NCI-H2029 treated with DMSO at 0.1 percent for 48 hours (cell line): ENCODE data around the gene SGIP1.
A peak's percentile ranks its signal among the peaks of the same experiment; 100 is the strongest.

Experiments
- DNase-seq: peaks from one replicate; lab custom pipeline; 2025; lab: John Stamatoyannopoulos, UW

SGIP1 gene

GRCh38 chr1:66607458-66607857 is 73.5 kb downstream of the SGIP1 start:
- no peak for DNase-seq

GRCh38 chr1:66613187-66613586 is 79.2 kb downstream of the SGIP1 start:
- DNase-seq = no peak

- no peak for DNase-seq
Observed at GRCh38 chr1:66617362-66618184, 83.6 kb downstream of the SGIP1 start.

- no peak for DNase-seq
Observed at GRCh38 chr1:66618390-66618789, 84.4 kb downstream of the SGIP1 start.

GRCh38 chr1:66623812-66624211 is 89.9 kb downstream of the SGIP1 start:
- peak; percentile 89 for DNase-seq

- DNase-seq = peak; percentile 27
Observed at GRCh38 chr1:66624412-66625060, 90.6 kb downstream of the SGIP1 start.

- no peak for DNase-seq
Observed at GRCh38 chr1:66626261-66626660, 92.3 kb downstream of the SGIP1 start.

GRCh38 chr1:66628926-66629325 is 95.0 kb downstream of the SGIP1 start:
- no peak for DNase-seq

DNA sequence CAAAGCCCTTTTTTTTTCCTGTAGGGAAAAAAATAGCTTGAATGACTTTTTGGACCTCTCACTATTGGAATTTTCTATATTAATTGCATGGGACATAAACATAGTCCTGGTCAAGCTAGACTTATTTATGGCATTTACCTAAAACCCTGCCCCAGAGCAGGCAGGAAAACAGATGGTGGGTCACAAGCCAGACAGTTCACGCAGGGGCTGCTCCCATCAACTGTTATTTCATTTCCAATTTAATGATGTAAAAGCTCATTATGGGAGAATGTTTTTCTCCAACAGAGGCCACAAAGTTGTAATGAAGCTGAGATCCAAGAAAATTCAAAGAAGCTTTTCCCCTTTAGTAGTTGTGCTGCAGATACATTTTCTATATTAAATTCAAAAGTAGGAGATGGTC is 99.2 kb downstream of the SGIP1 start:
- DNase-seq = no peak

GRCh38 chr1:66637146-66637545 is 103.2 kb downstream of the SGIP1 start:
- DNase-seq = no peak

DNA sequence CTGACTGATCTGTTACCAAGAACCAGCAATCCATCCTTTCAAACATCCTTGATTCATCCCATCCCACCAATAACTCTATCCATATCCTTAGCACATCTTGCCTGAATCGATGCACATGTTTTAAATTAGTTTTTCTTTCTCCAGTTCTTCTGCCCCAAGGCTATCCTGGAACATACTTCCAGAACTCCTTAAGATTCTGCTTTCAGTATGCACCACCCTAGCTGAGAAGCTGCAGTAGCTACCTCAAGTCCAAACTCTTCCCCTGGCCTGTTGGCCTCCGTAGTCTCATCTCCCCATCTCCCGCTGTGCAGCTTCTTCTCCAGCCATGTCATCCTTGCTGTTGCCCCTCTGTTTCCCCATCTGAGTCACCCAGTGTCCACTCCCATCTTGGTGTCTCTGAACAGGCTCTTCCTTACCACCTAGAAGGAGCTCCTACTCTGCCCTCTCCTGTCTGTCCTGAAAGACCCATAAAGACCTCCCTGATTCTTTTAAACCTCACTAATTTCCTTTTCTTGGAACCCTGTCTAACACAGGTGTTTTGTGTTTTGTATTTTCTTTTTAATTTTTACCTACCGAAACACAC is 108.0 kb downstream of the SGIP1 start:
- DNase-seq = no peak

DNA sequence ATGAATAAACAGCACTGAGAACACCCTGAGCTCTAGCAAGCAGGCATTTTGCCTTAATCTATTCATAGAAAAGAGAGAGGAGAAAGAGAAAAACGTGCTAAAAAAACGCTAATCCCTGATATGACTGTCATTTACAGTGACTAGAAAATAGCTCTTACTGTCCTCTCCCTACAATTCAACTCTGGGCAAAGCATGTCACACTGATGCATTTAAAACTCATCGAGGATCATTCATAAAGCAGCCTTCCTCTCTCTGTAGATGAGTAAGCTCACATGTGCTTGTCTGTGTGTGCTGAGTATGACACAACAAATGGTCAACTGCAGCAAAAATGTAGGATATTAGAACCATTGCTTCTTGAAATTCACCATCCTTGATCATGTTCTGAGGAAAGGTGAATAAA is 109.0 kb downstream of the SGIP1 start:
- no peak for DNase-seq

DNA sequence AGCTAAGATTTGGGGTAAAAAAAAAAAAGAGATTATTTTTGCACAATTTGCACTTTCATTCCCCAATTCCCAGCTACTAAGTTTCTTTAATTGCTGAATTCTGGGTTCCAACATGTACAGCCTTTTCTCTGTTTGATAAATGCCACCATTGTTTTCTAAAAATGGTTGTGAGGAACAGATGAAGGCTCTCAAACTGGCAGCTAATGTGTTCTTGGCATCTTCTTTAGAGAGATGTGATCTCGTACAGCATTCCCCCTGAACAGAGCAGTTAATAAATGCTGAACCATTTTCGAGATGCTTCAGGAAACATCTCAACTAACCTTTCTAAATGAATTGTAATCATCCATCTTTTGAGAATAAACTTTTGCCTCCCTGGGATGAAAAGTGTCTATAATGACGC is 110.4 kb downstream of the SGIP1 start:
- no peak for DNase-seq

DNA sequence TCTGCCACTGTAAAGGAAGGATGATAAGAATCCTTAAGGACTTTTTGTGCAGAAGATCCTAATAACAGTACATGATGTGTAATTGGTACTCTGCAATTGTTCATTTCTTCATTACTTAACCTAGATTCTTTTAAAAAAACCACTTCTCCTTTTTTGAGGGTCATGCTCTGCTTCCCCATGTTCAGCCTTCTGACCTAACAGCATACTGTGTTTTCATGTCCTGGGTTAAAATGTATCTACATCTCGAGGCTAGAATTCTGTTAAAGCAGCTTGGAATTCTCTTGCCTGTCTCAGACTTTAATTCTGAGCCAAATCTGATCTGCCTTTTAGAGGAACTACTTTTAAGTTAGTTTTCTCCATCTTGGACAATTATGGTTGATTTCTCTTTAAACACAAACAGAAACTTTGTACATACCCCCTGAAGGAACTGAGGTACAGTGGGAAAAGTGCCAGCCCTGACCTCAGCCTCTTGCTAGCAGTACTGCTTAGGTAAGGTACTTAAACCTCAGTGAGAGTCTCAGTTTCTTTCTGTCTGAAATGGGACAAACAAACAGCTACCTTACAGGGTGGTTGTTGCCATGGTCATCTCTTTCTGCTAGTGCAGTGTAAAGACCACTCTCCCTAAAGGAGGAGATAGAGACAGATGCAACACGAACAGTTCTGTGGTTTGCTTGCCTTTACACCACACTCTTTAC is 115.1 kb downstream of the SGIP1 start:
- DNase-seq = no peak

GRCh38 chr1:66652556-66652955 is 118.6 kb downstream of the SGIP1 start:
- DNase-seq = no peak

GRCh38 chr1:66654643-66655042 is 120.7 kb downstream of the SGIP1 start:
- no peak for DNase-seq

DNA sequence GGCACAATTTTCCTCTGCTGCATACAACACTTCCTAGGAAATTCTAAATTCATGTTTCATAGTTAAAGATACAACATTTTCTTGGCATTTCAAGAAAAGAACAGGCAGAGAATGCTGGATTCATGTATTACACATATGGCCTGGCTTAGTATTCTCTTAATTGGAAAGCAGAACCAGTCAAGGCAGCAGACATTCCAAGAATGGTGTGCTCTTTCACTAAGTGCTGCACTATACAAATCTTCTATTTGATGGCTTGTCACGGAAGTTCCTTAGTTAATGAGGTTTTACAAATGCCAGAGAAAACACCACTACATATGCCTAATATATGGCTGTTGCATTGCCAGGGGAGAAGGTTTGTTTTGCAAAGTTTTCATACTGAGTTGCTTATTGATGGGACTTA is 137.5 kb downstream of the SGIP1 start:
- DNase-seq = no peak

DNA sequence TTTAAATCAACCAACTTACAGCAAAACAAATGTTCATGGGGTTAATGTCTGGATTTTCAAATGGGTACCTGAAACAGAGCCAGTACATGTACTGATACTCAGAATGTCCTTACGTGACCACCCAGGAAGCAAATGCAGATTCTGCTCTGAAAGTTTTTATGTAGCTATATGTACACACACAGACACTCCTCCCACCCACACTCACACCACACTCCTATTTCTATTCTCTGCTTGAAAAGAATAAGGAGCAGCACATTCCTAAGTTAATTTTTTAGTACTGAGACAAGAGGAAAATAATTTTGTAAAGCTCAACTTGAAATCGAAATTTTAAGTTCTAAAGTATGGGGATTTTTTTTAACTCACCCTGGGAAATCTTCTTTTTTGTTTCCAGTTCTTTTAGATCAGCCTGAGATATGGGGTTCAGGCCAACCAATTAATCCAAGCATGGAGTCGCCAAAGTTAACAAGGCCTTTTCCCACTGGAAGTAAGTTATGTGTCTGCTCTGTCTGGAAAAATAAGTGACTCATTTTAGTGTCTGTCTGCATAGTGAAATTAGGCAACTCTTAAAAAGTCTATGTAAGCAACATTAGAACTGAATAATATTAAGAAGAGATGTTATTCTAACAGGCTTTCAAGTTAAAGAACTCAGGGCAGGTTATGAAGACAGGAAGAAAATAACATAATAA is 142.8 kb downstream of the SGIP1 start:
- no peak for DNase-seq

DNA sequence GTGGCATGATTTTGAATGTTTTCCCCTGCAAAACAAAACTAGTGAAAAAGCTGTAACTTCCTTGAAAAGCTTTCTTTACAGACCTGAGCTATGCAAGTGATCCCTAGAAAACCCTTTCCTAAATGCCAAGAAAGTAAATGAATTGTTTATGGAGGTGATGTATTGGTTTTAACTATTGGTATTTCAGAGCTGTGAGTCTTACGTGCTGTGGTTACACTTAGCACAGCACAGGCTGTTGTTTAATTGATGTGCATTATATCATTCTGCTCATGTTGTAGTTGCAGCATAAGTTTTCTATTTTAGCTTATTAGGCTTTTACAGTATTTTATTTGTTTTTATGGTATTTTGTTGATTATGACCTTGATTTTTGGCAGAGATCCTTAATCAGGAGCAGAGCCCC is 144.2 kb downstream of the SGIP1 start:
- no peak for DNase-seq

- no peak for DNase-seq
Observed at GRCh38 chr1:66679140-66679539, 145.2 kb downstream of the SGIP1 start.

- DNase-seq = no peak
Observed at GRCh38 chr1:66681686-66682085, 147.7 kb downstream of the SGIP1 start.

GRCh38 chr1:66682106-66682505 is 148.2 kb downstream of the SGIP1 start:
- DNase-seq = no peak
